Caco-2 (cell line): Measurements from ENCODE around the gene TSTD2. TPM values are rescaled to one million over a fixed set of nuclear protein-coding genes. Genes with fewer than 3 reads are reported as not detected.

Experiments used
- BruUV-seq: library from RNA; stranded (reverse); fragments of 400-500 nt; replicated peaks from 2 replicates; lab custom pipeline; 2021; lab: Mats Ljungman, UMichigan
- CTCF ChIA-PET: fragments of 300-600 bp; sonication (Branson Sonifier 250); formaldehyde crosslinking; loops from one replicate; lab custom pipeline; 2022; ENCODE audit warnings: antibody characterized with exemption; lab: Charles Lee
- POLR2A ChIA-PET: fragments of 300-600 bp; sonication (Branson Sonifier 250); formaldehyde crosslinking; loops from one replicate; lab custom pipeline; 2022; ENCODE audit warnings: antibody characterized with exemption; lab: Charles Lee
- DNase-seq, 2 experiments: peaks; one replicate each; pipeline versions ENCODE4 v3.0.0 to v3.0.0-alpha.2; 2020 to 2022
- H3K27me3 ChIP-seq: replicated peaks from 2 replicates; pipeline ENCODE4 v1.6.0; 2011; ENCODE audit warnings: low read length; ENCODE audit not compliant: control insufficient read depth, insufficient read depth
- H3K36me3 ChIP-seq: 2 replicates; pipeline ENCODE4 v1.5.1; 2011; ENCODE audit warnings: low read length; ENCODE audit not compliant: control insufficient read depth, insufficient read depth
- H3K4me1 ChIP-seq: fragments of 250-450 bp; sonication (Bioruptor Pico); 2 replicates; pipeline ENCODE4 v1.5.1; 2020; ENCODE audit warnings: mild to moderate bottlenecking
- H3K4me3 ChIP-seq: 2 replicates; pipeline ENCODE4 v1.5.1; 2011; ENCODE audit warnings: low read depth, mild to moderate bottlenecking, control low read depth, low read length
- H3K9me3 ChIP-seq: fragments of 250-450 bp; sonication (Bioruptor Pico); 2 replicates; pipeline ENCODE4 v1.5.1; 2020; ENCODE audit warnings: mild to moderate bottlenecking, moderate library complexity
- H3K27ac Mint-ChIP-seq: one replicate; pipeline ENCODE4 v1.8.0; 2022; ENCODE audit warnings: mixed read lengths; ENCODE audit not compliant: unreplicated experiment
- H3K27me3 Mint-ChIP-seq: one replicate; pipeline ENCODE4 v1.8.0; 2022; ENCODE audit warnings: mixed read lengths; ENCODE audit not compliant: insufficient read depth, unreplicated experiment
- H3K36me3 Mint-ChIP-seq: one replicate; pipeline ENCODE4 v1.8.0; 2022; ENCODE audit warnings: mild to moderate bottlenecking, mixed read lengths; ENCODE audit not compliant: insufficient read depth, unreplicated experiment
- H3K4me1 Mint-ChIP-seq: one replicate; pipeline ENCODE4 v1.8.0; 2022; ENCODE audit warnings: low read depth, mixed read lengths; ENCODE audit not compliant: unreplicated experiment
- H3K4me3 Mint-ChIP-seq: one replicate; pipeline ENCODE4 v1.8.0; 2022; ENCODE audit warnings: mild to moderate bottlenecking, moderate library complexity, mixed read lengths; ENCODE audit not compliant: unreplicated experiment
- H3K9me3 Mint-ChIP-seq: one replicate; pipeline ENCODE4 v1.8.0; 2022; ENCODE audit warnings: mixed read lengths; ENCODE audit not compliant: unreplicated experiment
- intact Hi-C: fragments of 100-400 bp; cut with micrococcal nuclease; formaldehyde crosslinking; loops from one replicate; pipeline ENCODE4 v1.10.0; 2022; ENCODE audit not compliant: unreplicated experiment
- total RNA-seq: library from RNA; stranded (reverse); gene quantifications from 2 replicates; pipeline ENCODE4 v1.2.3, GENCODE V29; 2022
- TF ChIP-seq, protein P1 (sequence below), 2 experiments: fragments of 200-600 bp in 1 of 2; IDR thresholded peaks; 1 replicate in 1 of 2; 2 replicates in 1 of 2; pipeline versions ENCODE4 v1.5.1 to v1.8.0; 2011 to 2022; ENCODE audit warnings: antibody characterized with exemption in 1 of 2, control low read depth in 1 of 2, inconsistent platforms in 1 of 2, low read depth in 1 of 2, low read length in 1 of 2, mild to moderate bottlenecking in 1 of 2, moderate library complexity in 1 of 2; ENCODE audit not compliant: insufficient read depth in 1 of 2, severe bottlenecking in 1 of 2, unreplicated experiment in 1 of 2

The TSTD2 gene
- total RNA-seq, 1 experiment from 2014 or later: 20.7 TPM

DNA sequence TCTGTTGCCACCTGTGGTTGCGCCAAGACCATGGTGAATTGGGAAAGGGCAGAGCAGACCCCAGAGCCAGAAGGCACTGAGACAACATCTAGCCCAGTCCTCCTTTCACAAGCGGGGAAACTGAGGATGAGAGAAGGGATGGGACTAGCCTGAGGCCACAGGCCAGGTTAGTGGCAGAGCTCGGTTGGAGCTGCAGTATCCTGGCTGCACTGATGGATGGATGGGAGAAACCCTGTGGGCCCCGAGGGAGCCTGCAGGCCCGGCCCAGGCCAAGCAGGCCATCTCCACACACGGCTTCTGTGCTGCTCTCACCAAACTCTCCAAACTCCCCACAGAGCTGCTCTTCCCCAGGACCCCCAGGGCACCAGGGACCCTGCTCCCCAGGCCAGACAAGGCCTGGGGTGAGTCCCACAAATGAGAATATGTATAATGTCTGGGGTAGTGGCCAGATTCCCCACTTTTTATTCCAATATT is 60.2 kb downstream of the TSTD2 start:
- POLR2A ChIA-PET: no interaction called here
- H3K36me3 ChIP-seq: no peaks in the 10 kb centered on the region
- H3K4me1 ChIP-seq: no peaks in the 10 kb centered on the region
- no peaks in the 10 kb centered on the region for H3K36me3 Mint-ChIP-seq
- TF ChIP-seq, protein P1, sequence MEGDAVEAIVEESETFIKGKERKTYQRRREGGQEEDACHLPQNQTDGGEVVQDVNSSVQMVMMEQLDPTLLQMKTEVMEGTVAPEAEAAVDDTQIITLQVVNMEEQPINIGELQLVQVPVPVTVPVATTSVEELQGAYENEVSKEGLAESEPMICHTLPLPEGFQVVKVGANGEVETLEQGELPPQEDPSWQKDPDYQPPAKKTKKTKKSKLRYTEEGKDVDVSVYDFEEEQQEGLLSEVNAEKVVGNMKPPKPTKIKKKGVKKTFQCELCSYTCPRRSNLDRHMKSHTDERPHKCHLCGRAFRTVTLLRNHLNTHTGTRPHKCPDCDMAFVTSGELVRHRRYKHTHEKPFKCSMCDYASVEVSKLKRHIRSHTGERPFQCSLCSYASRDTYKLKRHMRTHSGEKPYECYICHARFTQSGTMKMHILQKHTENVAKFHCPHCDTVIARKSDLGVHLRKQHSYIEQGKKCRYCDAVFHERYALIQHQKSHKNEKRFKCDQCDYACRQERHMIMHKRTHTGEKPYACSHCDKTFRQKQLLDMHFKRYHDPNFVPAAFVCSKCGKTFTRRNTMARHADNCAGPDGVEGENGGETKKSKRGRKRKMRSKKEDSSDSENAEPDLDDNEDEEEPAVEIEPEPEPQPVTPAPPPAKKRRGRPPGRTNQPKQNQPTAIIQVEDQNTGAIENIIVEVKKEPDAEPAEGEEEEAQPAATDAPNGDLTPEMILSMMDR (IDR thresholded peaks at IDR 0.05; ENCODE audit: insufficient read depth in 1 of 2, low read depth in 1 of 2, low read length in 1 of 2, severe bottlenecking in 1 of 2, unreplicated experiment in 1 of 2): no peak
- no peak for DNase-seq
- CTCF ChIA-PET: interaction anchor here (1.1 kb wide), 1 partner anchor 71 kb away, joined by 4 read pairs; the partner anchor contains the start of gene TMOD1
- no peaks in the 10 kb centered on the region for H3K9me3 Mint-ChIP-seq
- no peaks in the 10 kb centered on the region for H3K4me1 Mint-ChIP-seq
- no TSS peak for BruUV-seq
- no peaks in the 10 kb centered on the region for H3K9me3 ChIP-seq
- H3K27me3 Mint-ChIP-seq: no peaks in the 10 kb centered on the region
- H3K27me3 ChIP-seq: no peaks in the 10 kb centered on the region
- H3K27ac Mint-ChIP-seq: no peak overlapping the region
- no peak overlapping the region for H3K4me3 ChIP-seq
- no peak overlapping the region for H3K4me3 Mint-ChIP-seq
- intact Hi-C loops: no loop called here

DNA sequence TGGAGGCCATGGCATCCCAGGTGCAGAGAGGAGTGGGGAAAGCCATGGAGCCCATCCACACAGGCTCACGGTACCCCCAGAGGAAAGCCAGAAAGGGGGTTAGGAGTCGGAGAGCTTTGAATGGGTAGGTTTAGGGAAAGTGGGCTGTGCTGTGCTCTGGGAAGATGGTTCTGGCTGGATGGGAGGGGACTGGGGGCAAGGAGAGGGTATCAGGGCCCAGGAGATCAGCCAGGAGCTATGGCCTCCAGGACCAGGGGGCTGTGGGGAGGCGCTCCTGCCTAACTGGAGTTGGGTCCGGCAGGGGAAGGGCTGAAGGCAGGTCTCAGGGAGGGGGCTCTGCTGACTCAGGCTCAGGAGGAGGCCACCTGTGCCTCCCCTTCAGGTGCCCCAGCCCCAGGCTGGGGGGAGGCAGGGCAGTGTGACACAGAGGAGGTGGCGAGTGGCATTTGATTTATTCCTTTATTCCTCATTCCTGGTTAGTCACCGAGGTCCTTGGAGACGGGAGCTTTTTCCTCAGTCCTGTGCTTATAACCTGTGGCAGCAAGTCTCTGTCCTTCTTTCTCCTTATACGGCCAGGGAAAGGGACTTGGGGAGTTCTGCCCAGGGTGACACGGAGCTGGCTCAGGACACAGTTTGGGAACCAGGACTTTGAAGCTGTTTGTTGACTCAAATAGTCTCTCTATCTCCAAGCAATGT is 60.8 kb downstream of the TSTD2 start:
- H3K9me3 Mint-ChIP-seq: no peaks in the 10 kb centered on the region
- no peak overlapping the region for H3K27ac Mint-ChIP-seq
- no peaks in the 10 kb centered on the region for H3K36me3 Mint-ChIP-seq
- no peak overlapping the region for H3K4me3 ChIP-seq
- no peaks in the 10 kb centered on the region for H3K9me3 ChIP-seq
- intact Hi-C loops: no loop called here
- H3K27me3 Mint-ChIP-seq: no peaks in the 10 kb centered on the region
- DNase-seq: no peak
- ChIA-PET POLR2A (no interaction called here), CTCF (interaction anchor here (1.1 kb wide), 1 partner anchor 71 kb away, joined by 4 read pairs; the partner anchor contains the start of gene TMOD1)
- no peaks in the 10 kb centered on the region for H3K4me1 ChIP-seq
- no peaks in the 10 kb centered on the region for H3K4me1 Mint-ChIP-seq
- no peak overlapping the region for H3K4me3 Mint-ChIP-seq
- H3K36me3 ChIP-seq: no peaks in the 10 kb centered on the region
- TF ChIP-seq, protein P1 (IDR thresholded peaks at IDR 0.05; ENCODE audit: insufficient read depth in 1 of 2, low read depth in 1 of 2, low read length in 1 of 2, severe bottlenecking in 1 of 2, unreplicated experiment in 1 of 2): no peak
- no TSS peak for BruUV-seq
- no peaks in the 10 kb centered on the region for H3K27me3 ChIP-seq

DNA sequence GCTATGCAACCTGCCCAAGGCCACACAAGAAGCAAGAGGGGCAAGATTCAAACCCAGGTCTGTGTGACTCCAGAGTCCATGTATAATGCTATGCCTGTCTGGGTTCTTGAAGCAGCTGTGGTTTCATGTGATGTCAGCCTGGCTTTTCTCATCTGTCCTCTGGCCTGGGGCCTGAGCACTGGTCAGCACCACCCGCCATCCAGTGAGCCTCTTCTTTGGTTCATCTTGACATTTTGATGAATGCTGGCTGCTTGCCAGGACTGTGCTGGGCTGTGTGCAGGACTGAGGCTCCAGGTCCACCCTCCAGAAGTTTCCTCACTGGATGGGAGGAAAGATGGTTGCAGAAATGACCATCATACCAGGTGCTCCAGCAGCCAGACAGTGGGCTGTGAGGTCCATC is 61.5 kb downstream of the TSTD2 start:
- no peak for DNase-seq
- Histone ChIP-seq H3K4me3 (no peak overlapping the region), H3K4me1 (no peaks in the 10 kb centered on the region), H3K27me3 (no peaks in the 10 kb centered on the region), H3K36me3 (no peaks in the 10 kb centered on the region), H3K9me3 (no peaks in the 10 kb centered on the region)
- Mint-ChIP-seq H3K27me3 (no peaks in the 10 kb centered on the region), H3K36me3 (no peaks in the 10 kb centered on the region), H3K27ac (no peak overlapping the region), H3K9me3 (no peaks in the 10 kb centered on the region), H3K4me1 (no peaks in the 10 kb centered on the region), H3K4me3 (no peak overlapping the region)
- CTCF ChIA-PET: no interaction called here
- POLR2A ChIA-PET: no interaction called here
- TF ChIP-seq, protein P1 (IDR thresholded peaks at IDR 0.05; ENCODE audit: insufficient read depth in 1 of 2, low read depth in 1 of 2, low read length in 1 of 2, severe bottlenecking in 1 of 2, unreplicated experiment in 1 of 2): no peak
- intact Hi-C loops: no loop called here
- BruUV-seq: no TSS peak
